BLaER1 treated with 17β-estradiol and CSF1 and Interleukin-3, amounts not matched to agents 10 nM and 100 nM (cell line): ENCODE data around the gene FARS2.

Experiments used
- H3K27ac ChIP-seq, 11 experiments: shearing (Covaris generic); formaldehyde crosslinking; 2 replicates each; pipeline ENCODE4 v1.8.1; 2022
- H3K27me3 ChIP-seq, 11 experiments: shearing (Covaris generic); formaldehyde crosslinking; 2 replicates each; pipeline ENCODE4 v1.8.1; 2022
- H3K36me3 ChIP-seq, 11 experiments: shearing (Covaris generic); formaldehyde crosslinking; 2 replicates each; pipeline ENCODE4 v1.8.1; 2022
- H3K4me1 ChIP-seq, 10 experiments: shearing (Covaris generic); formaldehyde crosslinking; 2 replicates each; pipeline ENCODE4 v1.8.1; 2022
- H3K4me2 ChIP-seq, 11 experiments: shearing (Covaris generic); formaldehyde crosslinking; 2 replicates each; pipeline ENCODE4 v1.8.1; 2022
- H3K4me3 ChIP-seq, 10 experiments: shearing (Covaris generic); formaldehyde crosslinking; 2 replicates each; pipeline ENCODE4 v1.8.1; 2022
- H3K9ac ChIP-seq, 11 experiments: shearing (Covaris generic); formaldehyde crosslinking; 2 replicates each; pipeline ENCODE4 v1.8.1; 2022
- H3K9me3 ChIP-seq, 11 experiments: shearing (Covaris generic); formaldehyde crosslinking; replicated peaks in 1 of 11; 2 replicates each; pipeline ENCODE4 v1.8.1; 2022
- H4K20me1 ChIP-seq, 11 experiments: shearing (Covaris generic); formaldehyde crosslinking; 2 replicates each; pipeline ENCODE4 v1.8.1; 2022
- Cebpa-rat ChIP-seq, 11 experiments: shearing (Covaris generic); IDR thresholded peaks; 2 replicates each; pipeline ENCODE4 v1.8.1; 2022

The FARS2 gene

GRCh38 chr6:5427586-5427985 lies 166.3 kb downstream of the FARS2 start:
- peaks cover 0 to 12% (median 8%) of the 10 kb centered on the region in 11 experiments; a peak in 10 of 22 replicates for H3K36me3 ChIP-seq
- H3K4me2 ChIP-seq = peak overlapping the region in 1 of 11 experiments; percentile 18; a peak in 3 of 22 replicates
- TF ChIP-seq Cebpa-rat (IDR thresholded peaks at IDR 0.05) = no peak
- peaks cover 0 to 17% (median 2%) of the 10 kb centered on the region in 10 experiments; a peak in 8 of 20 replicates for H3K4me1 ChIP-seq
- H3K27me3 ChIP-seq = no peaks in the 10 kb centered on the region
- 0 out of 22 replicates have a peak, but pooled peaks cover 0 to 4% (median 0%) of the 10 kb centered on the region in 11 experiments for H4K20me1 ChIP-seq
- H3K4me3 ChIP-seq = no peak overlapping the region
- no peaks in the 10 kb centered on the region for H3K9me3 ChIP-seq
- H3K9ac ChIP-seq = no peak overlapping the region
- H3K27ac ChIP-seq = no peak overlapping the region

GRCh38 chr6:5433324-5433723 lies 172.0 kb downstream of the FARS2 start:
- peaks cover 0 to 32% (median 13%) of the 10 kb centered on the region in 11 experiments; a peak in 11 of 22 replicates for H3K36me3 ChIP-seq
- no peak overlapping the region for H3K9ac ChIP-seq
- peaks cover 0 to 19% (median 10%) of the 10 kb centered on the region in 11 experiments; a peak in 10 of 22 replicates for H3K9me3 ChIP-seq
- no peaks in the 10 kb centered on the region for H4K20me1 ChIP-seq
- no peaks in the 10 kb centered on the region for H3K4me1 ChIP-seq
- H3K4me2 ChIP-seq = no peak overlapping the region
- no peak overlapping the region for H3K27ac ChIP-seq
- H3K27me3 ChIP-seq = no peaks in the 10 kb centered on the region
- no peak for TF ChIP-seq Cebpa-rat (IDR thresholded peaks at IDR 0.05)
- no peak overlapping the region for H3K4me3 ChIP-seq

GRCh38 chr6:5435449-5435848 lies 174.1 kb downstream of the FARS2 start:
- Histone ChIP-seq H3K4me3 (no peak overlapping the region), H3K9ac (no peak overlapping the region), H3K27ac (no peak overlapping the region), H3K27me3 (no peaks in the 10 kb centered on the region), H3K4me1 (peaks cover 0 to 7% (median 0%) of the 10 kb centered on the region in 10 experiments; a peak in 4 of 20 replicates), H3K4me2 (no peak overlapping the region), H3K9me3 (peaks cover 0 to 19% (median 10%) of the 10 kb centered on the region in 11 experiments; a peak in 10 of 22 replicates), H4K20me1 (no peaks in the 10 kb centered on the region), H3K36me3 (peaks cover 0 to 32% (median 13%) of the 10 kb centered on the region in 11 experiments; a peak in 11 of 22 replicates)
- TF ChIP-seq Cebpa-rat (IDR thresholded peaks at IDR 0.05) = no peak

GRCh38 chr6:5438922-5439584 lies 177.7 kb downstream of the FARS2 start:
- Histone ChIP-seq H3K27ac (no peak overlapping the region), H3K9me3 (peaks cover 0 to 19% (median 10%) of the 10 kb centered on the region in 11 experiments; a peak in 10 of 22 replicates), H3K4me3 (no peak overlapping the region), H3K27me3 (no peaks in the 10 kb centered on the region), H3K9ac (no peak overlapping the region), H3K4me1 (peaks cover 0 to 14% (median 5%) of the 10 kb centered on the region in 10 experiments; a peak in 9 of 20 replicates), H3K4me2 (peak overlapping the region in 2 of 11 experiments; percentile 13 to 33; a peak in 2 of 22 replicates), H4K20me1 (no peaks in the 10 kb centered on the region), H3K36me3 (peaks cover 0 to 11% (median 0%) of the 10 kb centered on the region in 11 experiments; a peak in 2 of 22 replicates)
- no peak for TF ChIP-seq Cebpa-rat (IDR thresholded peaks at IDR 0.05)

- no peak overlapping the region for H3K27ac ChIP-seq
- H3K9ac ChIP-seq = no peak overlapping the region
- TF ChIP-seq Cebpa-rat (IDR thresholded peaks at IDR 0.05) = no peak
- H3K4me3 ChIP-seq = no peak overlapping the region
- peak overlapping the region in 2 of 11 experiments; percentile 13 to 33; a peak in 4 of 22 replicates for H3K4me2 ChIP-seq
- no peaks in the 10 kb centered on the region for H4K20me1 ChIP-seq
- peaks cover 0 to 14% (median 5%) of the 10 kb centered on the region in 10 experiments; a peak in 9 of 20 replicates for H3K4me1 ChIP-seq
- peaks cover 0 to 19% (median 10%) of the 10 kb centered on the region in 11 experiments; a peak in 10 of 22 replicates for H3K9me3 ChIP-seq
- H3K27me3 ChIP-seq = no peaks in the 10 kb centered on the region
- peaks cover 0 to 11% (median 0%) of the 10 kb centered on the region in 11 experiments; a peak in 2 of 22 replicates for H3K36me3 ChIP-seq
These were observed 178.4 kb downstream of the FARS2 start for GRCh38 chr6:5439749-5440148.

GRCh38 chr6:5442319-5442718 lies 181.0 kb downstream of the FARS2 start:
- Histone ChIP-seq H3K36me3 (no peaks in the 10 kb centered on the region), H4K20me1 (no peaks in the 10 kb centered on the region), H3K4me3 (no peak overlapping the region), H3K4me1 (peaks cover 0 to 14% (median 5%) of the 10 kb centered on the region in 10 experiments; a peak in 9 of 20 replicates), H3K9ac (no peak overlapping the region), H3K27ac (no peak overlapping the region), H3K4me2 (no peak overlapping the region), H3K27me3 (no peaks in the 10 kb centered on the region), H3K9me3 (peaks cover 0 to 6% (median 3%) of the 10 kb centered on the region in 11 experiments; a peak in 8 of 22 replicates)
- TF ChIP-seq Cebpa-rat (IDR thresholded peaks at IDR 0.05) = no peak

- TF ChIP-seq Cebpa-rat (IDR thresholded peaks at IDR 0.05) = no peak
- Histone ChIP-seq H3K4me3 (no peak overlapping the region), H3K27me3 (no peaks in the 10 kb centered on the region), H4K20me1 (no peaks in the 10 kb centered on the region), H3K4me2 (no peak overlapping the region), H3K4me1 (peaks cover 0 to 14% (median 5%) of the 10 kb centered on the region in 10 experiments; a peak in 9 of 20 replicates), H3K9me3 (no peaks in the 10 kb centered on the region), H3K36me3 (no peaks in the 10 kb centered on the region), H3K9ac (no peak overlapping the region), H3K27ac (no peak overlapping the region)
These were observed 181.6 kb downstream of the FARS2 start for GRCh38 chr6:5442916-5443315.

GRCh38 chr6:5443491-5443890 lies 182.2 kb downstream of the FARS2 start:
- Histone ChIP-seq H3K4me3 (no peak overlapping the region), H4K20me1 (no peaks in the 10 kb centered on the region)
- no peak for TF ChIP-seq Cebpa-rat (IDR thresholded peaks at IDR 0.05)

GRCh38 chr6:5446362-5447075 lies 185.2 kb downstream of the FARS2 start:
- Histone ChIP-seq H3K27me3 (no peaks in the 10 kb centered on the region), H3K4me3 (no peak overlapping the region)

More at GRCh38 chr6:5443491-5443890, 182.2 kb downstream of the FARS2 start:
- Histone ChIP-seq H3K27me3 (no peaks in the 10 kb centered on the region), H3K4me2 (0 out of 22 replicates have a peak overlapping the region, but pooled peaks of 2 of the 11 experiments have one; percentile 14 to 16), H3K36me3 (no peaks in the 10 kb centered on the region), H3K9me3 (no peaks in the 10 kb centered on the region), H3K9ac (no peak overlapping the region), H3K27ac (no peak overlapping the region), H3K4me1 (peaks cover 0 to 14% (median 5%) of the 10 kb centered on the region in 10 experiments; a peak in 9 of 20 replicates)

More at GRCh38 chr6:5446362-5447075, 185.2 kb downstream of the FARS2 start:
- no peaks in the 10 kb centered on the region for H3K9me3 ChIP-seq
- no peaks in the 10 kb centered on the region for H3K36me3 ChIP-seq
- H4K20me1 ChIP-seq = no peaks in the 10 kb centered on the region
- no peak overlapping the region for H3K4me2 ChIP-seq
- no peak overlapping the region for H3K27ac ChIP-seq
- TF ChIP-seq Cebpa-rat (IDR thresholded peaks at IDR 0.05) = no peak
- H3K9ac ChIP-seq = no peak overlapping the region
- peaks cover 0 to 7% (median 0%) of the 10 kb centered on the region in 10 experiments; a peak in 5 of 20 replicates for H3K4me1 ChIP-seq
